Activated CD4-positive, alpha-beta T cell treated with anti-CD3 and anti-CD28 coated beads for 4 hours (primary cell): ENCODE measurements around the gene CYTH3.
"Not testable (repeated sequence)": the region's sequence is repeated elsewhere in the genome, so short reads cannot be mapped to it uniquely, and the experiment has no call there.

Experiments used
- DNase-seq, 2 donors: peaks; one replicate each; pipeline ENCODE4 v3.0.0-alpha.2; 2020

Gene CYTH3

DNA sequence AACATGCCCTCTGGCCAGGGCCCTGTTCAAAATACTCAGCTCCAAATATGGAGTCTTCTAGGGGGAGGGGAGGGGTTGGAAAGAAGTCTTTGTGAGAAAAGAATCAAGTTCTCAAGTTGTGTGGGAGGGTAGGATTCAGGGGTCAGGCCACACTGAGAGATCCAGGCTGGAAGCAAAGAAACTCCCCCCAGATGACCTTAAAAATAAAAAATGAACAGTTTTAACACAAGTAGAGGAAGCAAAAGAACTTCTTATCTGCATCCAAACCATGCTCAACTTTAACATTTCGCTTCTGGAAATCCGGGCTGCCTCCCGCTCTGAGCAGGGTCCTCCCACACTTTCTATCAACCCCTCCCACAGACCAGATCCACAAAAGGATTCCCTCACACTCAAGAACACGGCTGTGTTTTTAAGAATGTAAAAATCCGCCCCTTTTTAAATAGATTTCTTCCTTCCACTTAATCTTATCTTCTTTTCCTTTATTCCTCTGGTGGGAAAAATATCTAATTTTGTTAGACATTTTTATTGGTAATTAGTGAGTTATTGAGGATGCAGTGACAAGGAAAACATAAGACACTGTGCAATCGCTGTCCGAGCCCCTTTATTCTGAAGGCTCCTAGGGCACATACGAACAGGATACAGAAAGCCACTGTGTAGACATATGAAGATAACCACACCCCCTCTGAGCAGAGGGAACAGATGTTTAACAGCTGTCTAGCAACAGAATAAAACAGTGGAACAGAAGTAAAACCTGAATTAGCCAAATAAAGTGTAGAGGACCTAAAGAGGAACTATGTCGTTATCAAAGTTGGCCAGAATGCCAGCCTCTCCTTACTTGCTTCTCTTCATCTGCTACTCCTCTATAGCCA, 43.8 kb downstream of the CYTH3 start:
- no peak for DNase-seq

DNA sequence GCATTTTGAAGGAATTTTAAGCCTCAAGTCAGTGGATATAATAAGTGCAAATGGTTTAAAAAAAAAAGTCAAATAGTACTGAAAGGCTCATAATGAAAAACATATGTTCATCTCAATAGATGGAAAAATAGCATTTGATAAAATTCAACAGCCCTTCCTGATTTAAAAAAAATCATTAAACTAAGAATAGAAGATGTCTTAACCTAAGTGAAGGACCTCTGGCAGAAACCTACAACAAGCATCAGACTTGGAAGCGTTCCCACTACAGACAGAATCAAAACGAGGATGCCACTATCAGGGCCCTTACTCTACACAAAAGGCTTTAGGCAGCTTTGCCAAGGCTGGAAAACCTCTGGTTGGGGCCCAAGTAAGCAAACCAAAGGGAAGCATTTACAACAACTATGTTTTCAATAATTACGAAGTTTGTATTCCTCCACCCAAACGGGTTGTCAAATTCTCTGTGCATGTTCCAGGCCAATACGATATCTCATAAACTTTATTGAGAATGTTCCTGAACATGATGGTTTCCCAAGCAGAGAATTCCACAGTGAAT, 45.1 kb downstream of the CYTH3 start:
- DNase-seq, result no peak

DNA sequence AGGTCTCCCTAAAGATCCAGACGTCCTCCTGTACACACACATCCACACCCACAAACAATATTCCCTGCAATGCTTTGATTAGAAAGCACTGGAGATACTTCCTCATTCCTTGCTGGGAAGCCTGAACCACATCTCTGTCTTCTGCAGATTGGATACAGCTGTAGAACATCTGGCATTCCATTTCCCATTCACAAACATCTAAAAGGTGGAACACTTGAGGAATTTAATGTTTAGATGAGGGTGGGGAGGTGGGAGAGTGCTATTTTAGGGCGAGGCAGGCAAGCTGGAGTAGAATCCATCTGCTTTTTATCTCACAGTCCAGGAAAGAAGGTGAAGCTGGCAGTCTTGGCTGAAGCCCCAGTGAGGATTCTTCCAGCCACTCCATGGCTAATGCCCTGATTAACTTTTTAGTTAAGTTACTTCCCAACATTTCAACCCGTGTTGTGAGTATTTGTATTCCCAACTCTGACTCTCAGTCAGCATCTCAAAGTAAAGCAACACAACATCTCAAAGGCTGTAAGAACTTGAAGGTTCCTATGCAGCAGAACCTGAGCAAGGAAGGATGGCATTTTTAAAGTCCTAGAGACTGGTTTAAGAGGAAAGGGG, 46.1 kb downstream of the CYTH3 start:
- DNase-seq, result no peak

DNA sequence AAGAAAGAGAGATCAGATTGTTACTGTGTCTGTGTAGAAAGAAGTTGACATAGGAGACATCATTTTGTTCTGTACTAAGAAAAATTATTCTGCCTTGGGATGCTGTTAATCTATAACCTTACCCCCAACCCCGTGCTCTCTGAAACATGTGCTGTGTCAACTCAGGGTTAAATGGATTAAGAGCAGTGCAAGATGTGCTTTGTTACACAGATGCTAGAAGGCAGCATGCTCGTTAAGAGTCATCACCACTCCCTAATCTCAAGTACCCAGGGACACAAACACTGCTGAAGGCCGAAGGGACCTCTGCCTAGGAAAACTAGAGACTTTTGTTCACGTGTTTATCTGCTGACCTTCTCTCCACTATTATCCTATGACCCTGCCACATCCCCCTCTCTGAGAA, 49.0 kb downstream of the CYTH3 start:
- DNase-seq, result not testable (repeated sequence)

DNA sequence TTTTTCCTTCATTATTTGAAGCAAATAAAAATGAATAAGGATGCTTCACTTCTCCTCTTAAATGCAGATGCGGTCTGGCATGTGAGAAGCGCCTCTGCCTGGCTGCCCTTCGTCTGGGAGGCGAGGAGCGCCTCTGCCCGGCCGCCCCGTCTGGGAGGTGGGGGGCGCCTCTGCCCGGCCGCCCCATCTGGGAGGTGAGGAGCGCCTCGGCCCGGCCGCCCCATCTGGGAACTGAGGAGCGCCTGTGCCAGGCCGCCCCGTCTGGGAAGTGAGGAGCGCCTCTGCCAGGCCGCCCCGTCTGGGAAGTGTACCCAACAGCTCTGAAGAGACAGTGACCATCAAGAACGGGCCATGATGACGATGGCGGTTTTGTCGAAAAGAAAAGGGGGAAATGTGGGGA, 49.4 kb downstream of the CYTH3 start:
- not testable (repeated sequence) for DNase-seq

DNA sequence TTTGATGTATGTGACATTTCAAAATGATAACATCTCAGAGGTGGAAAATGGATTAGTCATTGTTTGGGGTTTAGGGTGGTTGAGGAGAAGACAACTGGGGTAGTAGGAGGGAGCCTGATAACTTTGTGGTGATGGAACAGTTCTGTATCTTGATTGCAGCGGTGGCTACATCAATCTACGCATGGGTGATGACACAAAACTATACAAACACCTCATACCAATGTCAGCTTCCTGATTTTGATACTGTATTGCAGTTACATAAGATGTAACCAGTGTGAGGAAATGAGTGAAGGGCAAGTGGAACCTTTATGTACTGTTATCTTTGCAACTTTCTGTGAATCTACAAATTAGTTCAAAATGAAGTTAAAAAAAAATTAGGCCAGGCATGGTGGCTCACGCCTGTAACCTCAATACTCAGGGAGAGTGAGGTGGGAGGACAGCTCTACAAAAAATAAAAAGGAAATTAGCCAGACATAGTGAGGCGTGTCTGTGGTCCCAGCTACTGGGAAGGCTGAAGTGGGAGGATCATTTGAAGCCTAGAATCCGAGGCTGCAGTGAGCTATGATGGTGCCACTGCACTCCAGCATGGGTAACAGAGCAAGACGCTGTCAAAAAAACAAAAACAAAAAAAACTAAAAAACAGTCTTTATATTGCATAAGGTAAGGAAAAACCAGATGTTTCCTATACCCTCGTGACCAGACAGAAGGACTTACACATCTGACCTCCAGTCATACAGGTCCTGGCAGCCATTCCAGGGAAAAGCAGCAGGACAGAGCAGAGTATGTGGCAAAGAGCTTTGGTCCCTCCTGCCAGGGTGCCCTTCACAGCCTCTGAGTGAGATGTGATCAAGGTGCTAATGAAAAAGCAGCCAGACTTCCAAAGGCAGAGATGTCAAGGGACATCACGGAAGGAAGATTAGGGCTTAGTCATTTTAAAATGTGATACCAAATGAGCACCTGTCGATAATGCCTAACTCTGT, 50.8 kb downstream of the CYTH3 start:
- DNase-seq, result peak; percentile 42 to 44

DNA sequence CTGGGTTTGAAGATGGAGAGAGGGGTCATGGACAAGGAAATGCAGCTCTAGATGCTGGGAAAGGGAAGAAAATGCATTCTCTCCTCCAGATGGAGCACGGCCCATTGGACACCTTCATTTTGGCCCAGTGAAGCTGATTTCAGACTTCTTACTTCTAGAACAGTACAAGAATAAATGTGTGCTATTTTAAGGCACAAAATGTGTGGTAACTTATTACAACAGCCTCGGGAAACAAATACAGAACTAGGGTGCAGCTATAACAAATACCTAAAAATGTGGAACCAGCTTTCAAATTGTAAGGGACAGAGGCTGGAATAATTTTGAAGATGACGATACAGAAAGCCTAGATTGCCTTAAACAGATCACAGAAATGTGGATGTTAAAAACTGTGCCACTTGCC, 54.1 kb downstream of the CYTH3 start:
- no peak for DNase-seq

DNA sequence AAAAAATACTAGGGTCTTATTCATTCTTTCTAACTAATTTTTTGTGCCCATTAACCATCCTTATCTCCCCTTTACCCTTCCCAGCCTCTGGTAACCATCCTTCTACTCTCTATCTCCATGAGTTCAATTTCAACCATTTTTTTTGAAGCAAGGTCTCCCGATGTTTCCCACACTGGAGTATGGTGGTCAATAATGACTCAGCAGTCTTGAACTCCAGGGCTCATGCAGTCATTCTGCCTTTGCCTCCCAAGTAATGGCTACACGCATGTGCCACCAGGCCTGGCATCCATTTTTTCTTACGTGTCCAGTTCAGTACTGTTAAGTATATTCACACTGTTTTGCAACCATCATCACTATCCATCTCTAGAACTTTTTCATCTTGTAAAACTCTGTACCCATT, 60.4 kb downstream of the CYTH3 start:
- no peak for DNase-seq

DNA sequence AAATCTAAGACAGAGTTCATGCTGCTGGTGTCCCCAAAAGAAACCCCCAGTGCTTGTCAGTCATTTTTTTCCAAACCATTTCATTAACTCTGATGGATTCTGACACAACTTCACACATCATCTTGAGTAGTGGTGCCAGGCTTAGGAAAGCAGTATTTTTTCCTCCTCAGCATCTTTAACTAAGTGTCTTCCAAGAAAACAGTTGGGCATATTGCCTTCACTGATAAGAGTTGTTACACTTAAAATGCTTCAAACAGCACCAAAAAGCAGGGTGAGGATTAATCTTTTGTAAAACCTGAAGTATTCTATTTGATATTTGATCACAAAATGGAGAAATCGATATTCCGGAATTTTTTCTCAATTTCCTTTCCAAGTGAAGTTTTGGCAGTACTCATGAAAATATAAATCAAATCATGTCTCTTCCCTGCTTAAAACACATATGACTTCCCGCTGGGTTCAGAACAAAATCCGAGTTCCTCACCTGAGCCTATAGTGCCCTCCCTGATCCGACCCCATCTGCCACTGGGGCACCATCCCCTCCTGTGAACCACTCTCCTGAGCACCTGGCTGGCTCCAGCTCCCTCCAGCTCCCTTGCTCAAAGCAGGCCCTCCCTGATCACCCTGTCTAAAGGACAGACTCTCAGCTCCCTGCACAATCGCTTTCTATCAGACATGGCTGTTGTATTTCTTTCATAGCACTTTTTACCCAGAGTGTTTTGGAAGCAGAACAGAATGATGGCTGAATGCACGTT, 61.6 kb downstream of the CYTH3 start:
- no peak for DNase-seq

DNA sequence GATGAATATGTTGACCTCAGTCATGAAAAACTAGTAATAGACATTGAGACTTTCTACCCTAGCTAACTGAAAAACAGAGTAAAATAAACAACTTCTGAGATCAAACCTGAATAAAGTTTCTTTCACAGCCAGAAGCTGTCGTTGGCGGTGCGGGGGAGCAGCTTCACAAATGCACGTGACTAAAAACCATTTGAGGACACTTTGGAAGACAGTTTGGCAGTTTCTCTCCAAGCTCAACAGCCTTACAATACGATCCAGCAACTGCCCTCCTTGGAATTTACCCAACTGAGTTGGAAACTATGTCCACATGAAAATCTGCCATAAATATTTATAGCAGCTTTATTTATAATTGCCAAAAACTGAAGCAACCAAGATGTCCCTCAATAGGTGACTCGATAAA, 63.1 kb downstream of the CYTH3 start:
- DNase-seq, result no peak

DNA sequence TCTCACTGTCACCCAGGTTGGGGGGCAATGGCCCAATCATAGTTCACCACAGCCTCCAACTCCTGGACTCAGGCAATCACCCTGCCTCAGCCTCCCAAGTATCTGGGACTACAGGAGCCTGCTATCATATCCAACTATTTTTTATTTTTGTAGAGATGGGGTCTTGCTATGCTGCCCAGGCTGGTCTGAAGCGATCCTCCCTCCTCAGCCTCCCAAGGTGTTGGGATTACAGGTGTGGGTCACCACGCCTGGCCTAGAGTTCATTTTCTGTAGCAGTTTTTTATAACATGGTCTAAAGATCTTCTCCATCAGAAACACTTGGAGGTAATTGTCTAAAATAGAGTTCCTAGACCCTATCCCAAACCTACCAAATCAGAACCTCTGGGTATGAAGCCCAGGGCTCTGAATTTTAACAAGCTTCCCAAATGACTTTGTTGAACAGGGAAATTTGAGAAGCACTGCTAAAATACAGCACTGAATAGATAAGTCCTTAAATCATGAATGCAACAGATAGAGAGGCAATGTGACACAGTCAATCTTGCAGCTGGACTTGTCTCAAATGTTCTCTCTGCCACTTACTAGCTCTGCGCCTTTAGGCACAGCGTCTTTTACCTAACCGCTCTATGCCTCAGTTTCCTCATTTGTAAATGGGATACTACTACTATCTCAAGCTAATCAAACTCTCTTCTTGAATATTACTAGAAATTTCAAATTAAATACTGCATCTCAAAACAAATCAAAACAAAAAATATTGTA, 63.7 kb downstream of the CYTH3 start:
- DNase-seq, result no peak

DNA sequence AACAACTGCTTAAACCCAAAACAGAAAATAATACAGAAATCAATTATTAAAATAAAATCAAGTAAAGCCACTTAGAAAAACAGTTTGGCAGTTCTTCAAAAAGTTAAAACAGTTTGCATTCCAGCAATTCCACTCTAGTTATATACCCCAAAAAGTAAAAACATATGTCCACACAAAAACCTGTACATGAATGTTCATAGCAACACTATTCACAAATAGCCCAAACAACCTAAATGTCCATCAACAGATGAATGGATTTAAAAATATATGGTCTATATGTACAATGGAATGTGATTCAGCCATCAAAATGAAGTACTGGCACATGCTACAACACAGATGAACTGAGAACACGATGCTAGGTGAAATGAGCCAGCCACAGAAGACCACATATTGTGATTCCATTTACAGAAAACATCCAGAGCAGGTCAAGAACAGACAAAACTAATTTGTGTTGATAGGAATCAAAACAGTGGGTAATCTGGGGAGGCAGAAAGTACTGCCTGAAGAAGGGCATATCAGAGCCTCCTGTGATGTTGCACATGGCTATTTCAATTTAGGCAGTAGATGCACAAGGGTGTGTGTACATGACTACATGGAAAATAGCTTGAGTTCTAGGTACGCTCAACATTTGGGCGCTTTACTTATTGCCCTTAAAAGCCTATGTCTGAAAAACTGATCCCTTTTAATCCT, 66.3 kb downstream of the CYTH3 start:
- DNase-seq, result no peak

DNA sequence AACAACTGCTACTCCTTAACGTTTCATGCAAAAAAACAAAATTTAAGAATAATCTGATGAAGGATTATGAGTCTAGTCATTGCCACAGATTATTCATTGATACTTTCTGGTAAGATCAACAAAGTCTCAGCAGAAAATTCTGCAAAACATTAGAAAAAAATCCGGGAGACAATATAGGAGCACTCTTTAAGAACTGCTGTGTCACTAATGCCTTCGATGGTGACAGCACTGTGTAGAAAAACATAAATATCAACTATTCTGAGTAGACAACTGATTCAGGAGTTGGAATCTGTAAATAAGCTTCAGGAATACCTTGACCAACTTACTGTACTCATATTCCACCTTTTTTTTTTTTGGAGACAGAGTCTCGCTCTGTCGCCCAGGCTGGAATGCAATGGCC, 69.0 kb downstream of the CYTH3 start:
- no peak for DNase-seq

DNA sequence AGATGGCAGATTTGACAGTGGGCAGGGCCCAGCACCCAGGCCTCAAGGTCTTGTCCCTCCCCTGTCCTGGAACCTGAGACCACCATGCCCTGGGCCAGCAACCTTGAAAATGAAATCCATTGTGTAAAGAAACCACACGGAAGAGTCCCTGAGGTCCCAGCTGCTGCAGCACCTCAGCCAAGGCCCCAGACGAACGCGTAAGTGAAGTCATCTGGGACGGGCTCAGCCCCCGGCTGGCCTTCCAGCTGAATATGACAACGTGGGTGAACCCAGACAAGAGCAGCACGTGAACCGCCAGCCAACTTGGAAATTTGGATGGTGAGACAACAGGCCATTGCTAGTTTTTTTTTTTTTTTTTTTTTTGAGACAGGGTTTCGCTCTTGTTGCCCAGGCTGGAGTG, 70.3 kb downstream of the CYTH3 start:
- no peak for DNase-seq

DNA sequence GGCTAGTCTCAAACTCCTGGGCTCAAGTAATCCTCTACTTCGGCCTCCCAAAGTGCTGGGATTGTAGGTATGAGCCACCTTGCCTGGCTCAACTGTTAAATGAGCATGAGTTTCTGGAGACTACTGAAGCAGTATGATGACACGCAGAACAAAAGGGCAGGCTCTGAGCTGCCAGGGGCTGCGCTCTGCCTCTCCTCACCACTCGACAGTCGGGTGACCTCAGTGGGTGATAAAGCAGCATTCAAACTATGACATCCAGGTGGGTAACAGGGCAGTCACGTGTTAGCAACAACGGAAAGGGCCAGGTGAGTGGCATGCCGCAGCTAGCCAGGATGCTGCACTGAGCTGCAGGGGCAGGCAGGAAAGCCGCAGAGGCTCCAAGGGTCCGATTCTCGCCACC, 71.5 kb downstream of the CYTH3 start:
- DNase-seq, result no peak

DNA sequence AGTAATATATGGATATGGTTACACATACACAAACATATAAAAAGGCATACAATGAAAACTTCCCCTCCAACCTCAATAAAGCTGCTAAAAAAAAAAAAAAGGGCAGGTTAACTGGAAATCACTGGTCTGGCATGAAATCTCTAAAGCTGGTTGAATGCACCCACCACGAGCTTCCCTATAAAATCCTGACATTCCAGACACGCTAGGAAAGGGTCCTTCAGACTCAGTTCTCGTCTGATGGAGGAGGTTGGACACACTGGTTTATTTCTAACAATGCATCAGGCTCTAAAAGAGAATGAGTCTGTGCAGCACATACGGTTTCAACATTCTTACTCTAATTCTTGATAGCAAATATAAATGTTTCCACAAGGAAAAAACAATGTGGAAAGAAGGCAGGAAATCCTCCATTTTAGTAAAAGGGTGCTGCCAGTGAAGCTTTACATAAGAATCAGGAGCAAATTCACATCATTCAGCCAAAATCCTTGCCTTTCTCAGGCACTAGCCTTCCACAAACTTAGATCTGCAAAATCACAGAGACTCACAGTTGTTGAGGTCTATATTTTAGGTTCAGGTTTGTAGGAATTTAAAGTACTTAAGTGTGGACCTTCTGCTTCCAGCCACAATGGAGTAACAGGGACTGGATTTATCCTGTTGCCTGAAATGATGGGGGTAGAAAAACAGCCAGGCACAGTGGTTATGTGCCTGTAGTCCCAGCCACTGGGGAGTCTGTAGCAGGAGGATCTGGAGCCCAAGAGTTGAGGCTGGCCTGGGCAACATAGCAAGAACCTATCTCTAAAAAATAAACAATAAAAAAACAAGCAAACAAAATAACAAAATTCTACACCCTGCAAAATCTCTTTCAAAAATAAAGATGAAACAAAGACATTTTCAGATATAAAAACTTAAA, 73.5 kb downstream of the CYTH3 start:
- DNase-seq, result no peak

DNA sequence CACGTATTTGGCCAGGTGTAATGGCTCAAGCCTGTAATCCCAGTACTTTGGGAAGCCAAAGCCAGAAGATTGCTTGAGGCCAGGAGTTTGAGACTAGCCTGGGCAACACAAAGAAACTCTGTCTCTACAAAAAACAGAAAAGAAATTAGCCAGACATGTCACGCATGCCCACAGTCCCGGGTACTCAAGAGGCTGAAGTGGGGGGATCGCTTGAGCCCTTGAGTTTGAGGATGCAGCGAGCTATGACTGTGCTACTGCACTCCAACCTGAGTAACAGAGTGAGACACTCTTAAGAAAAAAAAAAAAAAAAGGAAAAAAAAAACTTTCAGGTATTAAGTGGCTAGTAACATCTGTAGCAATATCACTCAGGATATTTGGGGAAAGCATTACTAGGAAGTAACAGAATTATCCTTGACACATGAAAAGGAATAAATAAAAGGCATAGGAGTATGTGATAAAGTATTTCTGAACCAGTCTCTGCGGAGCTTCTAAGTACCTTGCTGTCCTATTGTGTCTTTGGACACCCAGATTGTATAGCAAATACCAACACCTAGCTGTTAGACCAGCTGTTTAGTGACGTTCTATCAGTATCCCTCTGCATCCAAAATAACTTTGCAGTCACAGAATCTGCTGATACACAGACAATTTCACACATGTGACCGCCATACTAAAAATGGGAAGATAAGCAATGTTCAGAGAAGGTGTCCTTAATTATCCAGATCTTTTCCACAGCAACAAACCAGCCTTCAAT, 74.4 kb downstream of the CYTH3 start:
- no peak for DNase-seq

DNA sequence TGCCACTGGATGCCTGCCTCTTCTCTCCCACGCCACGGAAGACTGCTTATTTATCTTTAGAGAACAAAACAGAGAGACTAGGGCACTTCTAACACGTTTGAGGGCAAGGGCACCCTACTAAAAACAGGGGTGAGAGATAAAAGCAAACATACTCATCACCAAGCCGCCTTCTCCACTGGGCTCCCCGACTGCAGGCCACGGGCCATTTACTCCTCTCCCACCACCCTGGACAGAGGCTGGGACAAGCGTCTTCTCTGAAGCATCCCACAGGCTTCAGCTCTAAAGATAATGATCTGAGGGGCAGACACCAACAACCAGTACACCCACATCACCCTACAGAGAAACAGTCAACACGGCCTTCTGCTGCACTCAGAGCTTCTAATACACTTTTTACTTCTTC, 78.7 kb downstream of the CYTH3 start:
- no peak for DNase-seq

DNA sequence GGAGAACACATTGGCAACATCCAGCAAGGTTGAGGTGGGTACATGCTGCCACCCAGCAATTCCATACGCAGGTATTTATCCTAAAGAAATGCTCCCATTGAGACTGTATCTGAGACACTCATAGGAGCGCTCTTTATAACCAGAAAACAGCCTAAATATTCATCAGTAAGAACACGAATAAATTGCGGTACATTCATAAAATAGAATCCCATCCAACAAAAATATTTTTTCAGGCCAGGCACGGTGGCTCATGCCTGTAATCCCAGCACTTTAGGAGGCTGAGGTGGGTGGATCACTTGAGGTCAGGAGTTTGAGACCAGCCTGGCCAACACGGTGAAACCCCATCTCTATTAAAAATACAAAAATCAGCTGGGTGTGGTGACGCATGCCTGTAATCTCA, 81.9 kb downstream of the CYTH3 start:
- not testable (repeated sequence) for DNase-seq
